Measurements from ENCODE around the gene SPECC1. TPM values are rescaled to one million over a fixed set of nuclear protein-coding genes. Genes with fewer than 3 reads are reported as not detected.

SPECC1 gene
- total and polyA plus RNA-seq, 9 of the 15 experiments (the other 6 are each of a cell fraction or from before 2014, with no cell fraction given), result 2.4 to 19.6 (median 14.7) TPM

DNA sequence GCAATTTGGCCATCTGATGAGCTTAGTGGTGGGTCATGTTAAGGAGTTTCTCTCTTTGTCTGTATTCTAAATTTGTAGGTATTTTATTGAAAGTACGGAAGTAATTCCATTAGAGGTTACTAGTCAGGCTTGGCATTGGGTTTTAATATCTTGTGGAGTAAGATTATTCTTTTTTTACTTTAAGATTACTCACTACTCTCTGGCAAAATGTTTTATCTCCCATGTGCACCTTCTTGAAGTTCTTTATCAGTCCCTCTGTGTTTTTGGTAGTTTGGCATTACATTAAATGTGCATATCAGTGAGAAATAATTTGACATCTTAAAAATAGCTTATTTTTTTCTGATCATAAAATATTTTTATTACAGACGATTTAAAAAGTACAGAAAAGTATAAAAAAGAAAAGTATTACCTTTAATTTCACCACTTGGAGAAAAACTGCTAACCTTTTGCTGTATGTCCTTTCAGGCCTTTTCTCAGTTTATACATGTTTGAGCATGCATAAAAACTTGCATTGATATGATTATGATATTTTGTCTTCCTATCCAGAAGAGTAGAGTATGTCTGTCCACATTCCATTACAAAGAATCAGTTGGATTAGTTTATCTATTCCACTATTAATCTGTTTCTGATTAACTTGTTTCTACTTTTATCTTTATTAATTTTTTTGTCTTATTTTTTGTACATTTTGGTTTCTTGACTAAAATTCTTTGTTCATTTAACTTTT lies 198.3 kb downstream of the SPECC1 start (continued):
- TF ChIP-seq, protein P1, sequence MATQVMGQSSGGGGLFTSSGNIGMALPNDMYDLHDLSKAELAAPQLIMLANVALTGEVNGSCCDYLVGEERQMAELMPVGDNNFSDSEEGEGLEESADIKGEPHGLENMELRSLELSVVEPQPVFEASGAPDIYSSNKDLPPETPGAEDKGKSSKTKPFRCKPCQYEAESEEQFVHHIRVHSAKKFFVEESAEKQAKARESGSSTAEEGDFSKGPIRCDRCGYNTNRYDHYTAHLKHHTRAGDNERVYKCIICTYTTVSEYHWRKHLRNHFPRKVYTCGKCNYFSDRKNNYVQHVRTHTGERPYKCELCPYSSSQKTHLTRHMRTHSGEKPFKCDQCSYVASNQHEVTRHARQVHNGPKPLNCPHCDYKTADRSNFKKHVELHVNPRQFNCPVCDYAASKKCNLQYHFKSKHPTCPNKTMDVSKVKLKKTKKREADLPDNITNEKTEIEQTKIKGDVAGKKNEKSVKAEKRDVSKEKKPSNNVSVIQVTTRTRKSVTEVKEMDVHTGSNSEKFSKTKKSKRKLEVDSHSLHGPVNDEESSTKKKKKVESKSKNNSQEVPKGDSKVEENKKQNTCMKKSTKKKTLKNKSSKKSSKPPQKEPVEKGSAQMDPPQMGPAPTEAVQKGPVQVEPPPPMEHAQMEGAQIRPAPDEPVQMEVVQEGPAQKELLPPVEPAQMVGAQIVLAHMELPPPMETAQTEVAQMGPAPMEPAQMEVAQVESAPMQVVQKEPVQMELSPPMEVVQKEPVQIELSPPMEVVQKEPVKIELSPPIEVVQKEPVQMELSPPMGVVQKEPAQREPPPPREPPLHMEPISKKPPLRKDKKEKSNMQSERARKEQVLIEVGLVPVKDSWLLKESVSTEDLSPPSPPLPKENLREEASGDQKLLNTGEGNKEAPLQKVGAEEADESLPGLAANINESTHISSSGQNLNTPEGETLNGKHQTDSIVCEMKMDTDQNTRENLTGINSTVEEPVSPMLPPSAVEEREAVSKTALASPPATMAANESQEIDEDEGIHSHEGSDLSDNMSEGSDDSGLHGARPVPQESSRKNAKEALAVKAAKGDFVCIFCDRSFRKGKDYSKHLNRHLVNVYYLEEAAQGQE (IDR thresholded peaks at IDR 0.05; ENCODE audit: borderline replicate concordance), result no peak
- TF ChIP-seq, protein P1 (CRISPR knock-in tag; IDR thresholded peaks at IDR 0.05; ENCODE audit: low read depth), result no peak
- TF ChIP-seq MYNN (IDR thresholded peaks at IDR 0.05), result no peak
- TF ChIP-seq MYNN (CRISPR knock-in tag; IDR thresholded peaks at IDR 0.05), result no peak
- 0 out of 2 replicates have a peak, but pooled peaks have one; percentile 10 for TF ChIP-seq ZNF449 (CRISPR knock-in tag; IDR thresholded peaks at IDR 0.05)
- TF ChIP-seq, protein P2, sequence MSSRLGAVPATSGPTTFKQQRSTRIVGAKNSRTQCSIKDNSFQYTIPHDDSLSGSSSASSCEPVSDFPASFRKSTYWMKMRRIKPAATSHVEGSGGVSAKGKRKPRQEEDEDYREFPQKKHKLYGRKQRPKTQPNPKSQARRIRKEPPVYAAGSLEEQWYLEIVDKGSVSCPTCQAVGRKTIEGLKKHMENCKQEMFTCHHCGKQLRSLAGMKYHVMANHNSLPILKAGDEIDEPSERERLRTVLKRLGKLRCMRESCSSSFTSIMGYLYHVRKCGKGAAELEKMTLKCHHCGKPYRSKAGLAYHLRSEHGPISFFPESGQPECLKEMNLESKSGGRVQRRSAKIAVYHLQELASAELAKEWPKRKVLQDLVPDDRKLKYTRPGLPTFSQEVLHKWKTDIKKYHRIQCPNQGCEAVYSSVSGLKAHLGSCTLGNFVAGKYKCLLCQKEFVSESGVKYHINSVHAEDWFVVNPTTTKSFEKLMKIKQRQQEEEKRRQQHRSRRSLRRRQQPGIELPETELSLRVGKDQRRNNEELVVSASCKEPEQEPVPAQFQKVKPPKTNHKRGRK (tag; IDR thresholded peaks at IDR 0.05), result no peak
- no peak for TF ChIP-seq ELF4 (CRISPR knock-in tag; IDR thresholded peaks at IDR 0.05)
- peak; percentile 70 for TF ChIP-seq NCOR1 (IDR thresholded peaks at IDR 0.05)
